Measurements from ENCODE around the gene RIMBP2. TPM values are rescaled to one million over a fixed set of nuclear protein-coding genes. Genes with fewer than 3 reads are reported as not detected.

Gene RIMBP2
- total RNA-seq, 4 donors from 2014 or later: 1.5 to 5.3 (median 2.7) TPM

DNA sequence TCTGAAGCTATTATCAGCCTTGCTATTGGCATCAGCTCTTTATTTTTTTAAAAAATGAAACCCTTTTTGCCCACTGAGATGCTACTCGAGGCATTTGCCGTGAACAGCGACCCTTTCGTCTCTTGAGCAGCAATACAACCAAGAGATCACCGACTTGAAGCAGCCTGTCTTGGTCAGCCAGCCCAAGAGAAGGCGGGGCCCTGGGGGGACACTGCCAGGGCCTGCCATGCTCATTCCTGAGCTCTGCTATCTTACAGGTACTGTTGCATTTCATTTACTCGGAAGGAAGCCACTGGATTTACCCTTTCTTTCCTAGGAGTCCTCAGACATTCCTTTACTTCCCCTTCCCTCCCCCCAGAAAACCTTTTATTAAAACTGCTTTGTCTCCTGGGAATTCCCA is 361.7 kb downstream of the RIMBP2 start:
- H3K4me3 ChIP-seq (ENCODE audit: low read depth, poor library complexity, severe bottlenecking): no peak overlapping the region
- peak in 1 of 2 donors; percentile 39 for DNase-seq (ENCODE audit: low spot score in 2 of 2)
- TF ChIP-seq, protein P1, sequence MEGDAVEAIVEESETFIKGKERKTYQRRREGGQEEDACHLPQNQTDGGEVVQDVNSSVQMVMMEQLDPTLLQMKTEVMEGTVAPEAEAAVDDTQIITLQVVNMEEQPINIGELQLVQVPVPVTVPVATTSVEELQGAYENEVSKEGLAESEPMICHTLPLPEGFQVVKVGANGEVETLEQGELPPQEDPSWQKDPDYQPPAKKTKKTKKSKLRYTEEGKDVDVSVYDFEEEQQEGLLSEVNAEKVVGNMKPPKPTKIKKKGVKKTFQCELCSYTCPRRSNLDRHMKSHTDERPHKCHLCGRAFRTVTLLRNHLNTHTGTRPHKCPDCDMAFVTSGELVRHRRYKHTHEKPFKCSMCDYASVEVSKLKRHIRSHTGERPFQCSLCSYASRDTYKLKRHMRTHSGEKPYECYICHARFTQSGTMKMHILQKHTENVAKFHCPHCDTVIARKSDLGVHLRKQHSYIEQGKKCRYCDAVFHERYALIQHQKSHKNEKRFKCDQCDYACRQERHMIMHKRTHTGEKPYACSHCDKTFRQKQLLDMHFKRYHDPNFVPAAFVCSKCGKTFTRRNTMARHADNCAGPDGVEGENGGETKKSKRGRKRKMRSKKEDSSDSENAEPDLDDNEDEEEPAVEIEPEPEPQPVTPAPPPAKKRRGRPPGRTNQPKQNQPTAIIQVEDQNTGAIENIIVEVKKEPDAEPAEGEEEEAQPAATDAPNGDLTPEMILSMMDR (IDR thresholded peaks at IDR 0.05): no peak
- no peak for TF ChIP-seq POLR2A (IDR thresholded peaks at IDR 0.05)
- intact Hi-C loops (cut with DNase I; ENCODE audit: low total_unique reads): no loop called here
- 65 to 67% methylated on average over 7 of the region's 7 CpGs for WGBS, 2 donors

GRCh38 chr12:130353081-130353480 is 363.0 kb downstream of the RIMBP2 start:
- DNase-seq (ENCODE audit: low spot score in 2 of 2): peak in 1 of 2 donors; percentile 8
- H3K4me3 ChIP-seq (ENCODE audit: low read depth, poor library complexity, severe bottlenecking): no peak overlapping the region
- TF ChIP-seq POLR2A (IDR thresholded peaks at IDR 0.05): no peak
- TF ChIP-seq, protein P1 (IDR thresholded peaks at IDR 0.05): no peak
- intact Hi-C loops (cut with DNase I; ENCODE audit: low total_unique reads): no loop called here

DNA sequence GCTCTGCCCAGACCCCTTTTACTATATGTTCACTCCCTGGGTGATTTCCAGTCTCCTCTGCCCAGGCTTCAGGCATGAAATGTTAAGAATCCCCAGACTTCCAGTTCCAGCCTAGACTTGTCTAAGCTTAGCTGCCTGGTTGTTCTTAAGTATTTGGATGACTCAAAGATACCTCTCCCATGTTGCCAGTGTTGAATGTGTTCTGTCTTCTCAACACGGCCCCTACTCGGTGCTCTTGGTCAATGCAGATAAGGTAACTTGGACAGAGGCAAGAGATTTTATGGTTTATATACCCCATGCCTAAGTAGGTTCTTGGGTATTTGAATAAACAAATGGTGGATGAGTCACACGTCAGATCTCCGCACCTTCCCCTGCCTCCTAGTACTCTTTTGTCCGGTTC is 364.8 kb downstream of the RIMBP2 start:
- no peak overlapping the region for H3K4me3 ChIP-seq (ENCODE audit: low read depth, poor library complexity, severe bottlenecking)
- 53 to 64% methylated on average over 5 of the region's 5 CpGs for WGBS, 2 donors
- TF ChIP-seq, protein P1 (IDR thresholded peaks at IDR 0.05): no peak
- no peak for TF ChIP-seq POLR2A (IDR thresholded peaks at IDR 0.05)
- intact Hi-C loops (cut with DNase I; ENCODE audit: low total_unique reads): no loop called here
- DNase-seq (ENCODE audit: low spot score in 2 of 2): peak in 1 of 2 donors; percentile 37

- intact Hi-C loops (cut with DNase I; ENCODE audit: low total_unique reads): no loop called here
- H3K4me3 ChIP-seq (ENCODE audit: low read depth, poor library complexity, severe bottlenecking): no peak overlapping the region
- 39 to 43% methylated on average over 2 of the region's 2 CpGs for WGBS, 2 donors
- DNase-seq (ENCODE audit: low spot score in 2 of 2): peak in 1 of 2 donors; percentile 37
- TF ChIP-seq, protein P1 (IDR thresholded peaks at IDR 0.05): no peak
- no peak for TF ChIP-seq POLR2A (IDR thresholded peaks at IDR 0.05)
Observed at GRCh38 chr12:130350715-130351114, 365.4 kb downstream of the RIMBP2 start.

DNA sequence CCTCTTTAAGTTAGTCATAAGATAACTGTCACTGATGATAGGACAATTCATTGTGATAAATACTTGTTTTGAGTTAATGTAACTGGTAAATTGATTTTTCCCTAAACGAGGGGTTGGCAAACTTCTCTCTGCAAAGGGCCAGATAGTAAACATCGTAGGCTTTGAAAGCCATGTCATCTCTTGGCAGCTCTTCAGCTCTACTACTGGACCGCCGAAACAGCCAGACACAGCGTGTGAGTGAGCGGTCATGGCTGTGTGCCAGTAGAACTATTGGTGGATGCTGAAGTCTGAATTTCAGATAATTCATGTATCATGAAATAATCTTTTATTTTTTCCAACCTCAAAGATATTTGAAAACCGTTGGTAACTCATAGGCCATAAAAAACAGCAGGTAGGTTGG is 368.5 kb downstream of the RIMBP2 start:
- WGBS, 2 donors: 63% methylated on average over 7 of the region's 7 CpGs
- intact Hi-C loops (cut with DNase I; ENCODE audit: low total_unique reads): no loop called here
- DNase-seq (ENCODE audit: low spot score in 2 of 2): peak in 1 of 2 donors; percentile 54
- no peak for TF ChIP-seq POLR2A (IDR thresholded peaks at IDR 0.05)
- TF ChIP-seq, protein P1 (IDR thresholded peaks at IDR 0.05): no peak
- H3K4me3 ChIP-seq (ENCODE audit: low read depth, poor library complexity, severe bottlenecking): no peak overlapping the region

Other genes with a start within 250 kb of the RIMBP2 start
- gene STX2, start 123.0 kb upstream of the RIMBP2 start, total RNA-seq: 10 to 100 TPM in 1 of 4 donors, 1 to 10 TPM in 3; 2.9 to 14.7 (median 4.7) TPM
- gene RAN, start 155.8 kb upstream of the RIMBP2 start, total RNA-seq: 100 to 1,000 TPM in 3 of 4 donors, 10 to 100 TPM in 1; 88.3 to 161 (median 148) TPM
- 10 to 100 TPM in 1 of 4 donors, 1 to 10 TPM in 3; 8.3 to 11.6 (median 8.9) TPM for gene ADGRD1, start 237.6 kb upstream of the RIMBP2 start, total RNA-seq

Measured in lower leg skin (tissue), 4 donors.